HepG2 (cell line): Measurements from ENCODE around the gene WDR82. TPM values are rescaled to one million over a fixed set of nuclear protein-coding genes. Genes with fewer than 3 reads are reported as not detected.

Source experiments
- CCDC6 ChIP-seq: sonication (generic); formaldehyde crosslinking; IDR thresholded peaks from 2 replicates; pipeline ENCODE4 v1.8.1; 2022; ENCODE audit warnings: mild to moderate bottlenecking, missing genetic modification reagents, moderate library complexity
- HOXD1 ChIP-seq: sonication (generic); formaldehyde crosslinking; IDR thresholded peaks from 2 replicates; pipeline ENCODE4 v1.5.0; 2020; ENCODE audit warnings: missing genetic modification reagents
- RXRA ChIP-seq: sonication (generic); formaldehyde crosslinking; IDR thresholded peaks from 2 replicates; pipeline ENCODE4 v1.5.1; 2020; ENCODE audit warnings: missing genetic modification reagents
- SAFB2 ChIP-seq: sonication (generic); formaldehyde crosslinking; IDR thresholded peaks from 2 replicates; pipeline ENCODE4 v1.5.1; 2020; ENCODE audit warnings: missing genetic modification reagents, low read depth, mild to moderate bottlenecking, borderline replicate concordance
- SMARCE1 ChIP-seq: fragments of 450-650 bp; IDR thresholded peaks from 2 replicates; pipeline ENCODE4 v1.6.1; 2017; ENCODE audit warnings: borderline replicate concordance
- SPEN ChIP-seq: sonication (generic); formaldehyde crosslinking; IDR thresholded peaks from 2 replicates; pipeline ENCODE4 v1.5.1; 2020; ENCODE audit warnings: low read depth, mild to moderate bottlenecking, missing genetic modification reagents
- TBX3 ChIP-seq: fragments of 450-650 bp; IDR thresholded peaks from 2 replicates; pipeline ENCODE4 v1.6.1; 2017; ENCODE audit warnings: antibody characterized with exemption, mild to moderate bottlenecking, inconsistent platforms, borderline replicate concordance
- TFDP2 ChIP-seq: sonication (generic); formaldehyde crosslinking; IDR thresholded peaks from 2 replicates; pipeline ENCODE4 v1.4.0; 2020; ENCODE audit warnings: missing genetic modification reagents
- ZNF281 ChIP-seq: sonication (generic); formaldehyde crosslinking; IDR thresholded peaks from 2 replicates; pipeline ENCODE4 v1.4.0; 2020; ENCODE audit warnings: missing genetic modification reagents, borderline replicate concordance
- ZNF296 ChIP-seq: sonication (generic); formaldehyde crosslinking; conservative IDR thresholded peaks from 2 replicates; pipeline ENCODE4 v1.5.0; 2020; ENCODE audit warnings: mild to moderate bottlenecking, missing genetic modification reagents
- ZNF768 ChIP-seq: sonication (generic); formaldehyde crosslinking; IDR thresholded peaks from 2 replicates; pipeline ENCODE4 v1.4.0; 2020; ENCODE audit warnings: missing genetic modification reagents
- ZNF784 ChIP-seq: sonication (generic); formaldehyde crosslinking; IDR thresholded peaks from 2 replicates; pipeline ENCODE4 v1.5.1; 2020; ENCODE audit warnings: missing genetic modification reagents, mild to moderate bottlenecking, borderline replicate concordance
- polyA plus RNA-seq, 8 experiments: library from polyadenylated mRNA; depleted of rRNA in 3 of 8; stranded (reverse) in 7 of 8; unstranded in 1 of 8; fragments of >200 nt; fragmentation: Illumina TruSeq in 4 of 8; extraction: Trizol in 4 of 8; gene quantifications; 2 replicates each; pipeline versions ENCODE4 v1.2.1 to v1.2.3, GENCODE V29; 2011 to 2016; ENCODE audit warnings: low read depth in 4 of 8, missing spikeins in 1 of 8, mixed read lengths in 1 of 8; ENCODE audit not compliant: insufficient read depth in 1 of 8
- total RNA-seq, 5 experiments: library from RNA; depleted of rRNA; stranded (reverse); fragments of >200 nt; fragmentation: Illumina TruSeq; extraction: Trizol; gene quantifications; 2 replicates each; pipeline ENCODE4 v1.2.3, GENCODE V29; 2016; ENCODE audit warnings: low read depth in 1 of 5
- TF ChIP-seq, protein P1 (sequence below): sonication (generic); formaldehyde crosslinking; IDR thresholded peaks from 2 replicates; pipeline ENCODE4 v1.9.0; 2021; ENCODE audit warnings: missing genetic modification reagents, borderline replicate concordance
- TF ChIP-seq, protein P2 (sequence below), 2 experiments: sonication (generic) in 1 of 2; formaldehyde crosslinking in 1 of 2; IDR thresholded peaks; 2 replicates each; pipeline versions ENCODE4 v1.6.1 to v1.9.0; 2014 to 2022; ENCODE audit warnings: antibody characterized with exemption in 1 of 2, borderline replicate concordance in 1 of 2, inconsistent platforms in 1 of 2, low read depth in 1 of 2, missing genetic modification reagents in 1 of 2

Gene WDR82
- total and polyA plus RNA-seq, 2 of the 13 experiments (the other 11 are each of a cell fraction or from before 2014, with no cell fraction given): 39.1 to 59.5 TPM

DNA sequence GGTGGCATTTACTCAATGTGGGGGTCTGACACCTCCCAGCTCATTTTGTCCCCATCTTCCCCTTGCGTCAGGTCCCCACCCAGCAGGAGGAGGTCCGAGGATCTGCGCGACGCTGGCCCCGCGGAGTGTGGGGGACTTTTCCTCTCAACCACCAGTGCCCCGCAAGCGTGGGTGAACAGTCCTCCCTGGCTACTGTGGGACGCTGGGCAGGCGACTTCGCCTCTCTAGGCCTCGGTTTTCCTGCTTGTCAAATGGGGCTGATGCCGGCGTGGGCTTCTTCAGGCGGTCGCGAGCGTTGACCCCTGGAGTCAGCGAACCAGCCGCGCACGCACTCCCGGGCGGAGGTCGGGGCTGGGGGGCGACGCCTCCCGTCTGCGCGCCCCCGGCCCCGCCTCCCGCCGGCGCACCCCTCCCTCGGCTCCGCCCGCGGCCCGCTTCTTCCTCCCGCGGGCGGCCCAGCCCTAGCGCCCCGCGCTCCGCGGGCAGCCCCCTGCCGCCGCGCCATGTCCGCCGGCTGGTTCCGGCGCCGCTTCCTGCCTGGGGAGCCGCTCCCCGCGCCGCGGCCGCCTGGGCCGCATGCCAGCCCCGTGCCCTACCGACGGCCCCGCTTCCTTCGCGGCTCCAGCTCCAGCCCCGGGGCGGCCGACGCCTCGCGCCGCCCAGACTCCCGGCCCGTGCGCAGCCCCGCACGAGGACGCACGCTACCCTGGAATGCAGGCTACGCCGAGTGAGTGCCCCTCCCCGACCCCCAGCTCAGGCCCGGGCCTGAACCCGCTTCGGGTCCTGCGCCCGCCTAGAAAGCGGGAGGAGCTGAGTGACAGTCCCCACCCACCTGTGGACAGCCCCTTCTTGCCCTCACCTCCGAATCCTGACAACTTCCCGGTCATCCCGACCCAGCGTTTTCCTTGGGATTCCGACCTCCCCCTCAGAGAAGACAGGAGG is 32.9 kb downstream of the WDR82 start, which contains the start of gene PPM1M (continued):
- TF ChIP-seq TBX3 (no peak), SMARCE1 (no peak), ZNF281 (CRISPR knock-in tag) (peak; percentile 30; the same call in 1 of the 2 replicates), ZNF296 (CRISPR knock-in tag) (no peak), TFDP2 (CRISPR knock-in tag) (peak; percentile 38), CCDC6 (CRISPR knock-in tag) (peak; percentile 63; the same call in 1 of the 2 replicates), SAFB2 (no peak), SPEN (CRISPR knock-in tag) (peak; percentile 44; the same call in 1 of the 2 replicates), ZNF784 (CRISPR knock-in tag) (peak; percentile 56; the same call in 1 of the 2 replicates), HOXD1 (0 out of 2 replicates have a peak, but pooled peaks have one; percentile 16), ZNF768 (CRISPR knock-in tag) (0 out of 2 replicates have a peak, but pooled peaks have one; percentile 10), RXRA (CRISPR knock-in tag) (peak; percentile 51; the same call in 1 of the 2 replicates)
- TF ChIP-seq, protein P1, sequence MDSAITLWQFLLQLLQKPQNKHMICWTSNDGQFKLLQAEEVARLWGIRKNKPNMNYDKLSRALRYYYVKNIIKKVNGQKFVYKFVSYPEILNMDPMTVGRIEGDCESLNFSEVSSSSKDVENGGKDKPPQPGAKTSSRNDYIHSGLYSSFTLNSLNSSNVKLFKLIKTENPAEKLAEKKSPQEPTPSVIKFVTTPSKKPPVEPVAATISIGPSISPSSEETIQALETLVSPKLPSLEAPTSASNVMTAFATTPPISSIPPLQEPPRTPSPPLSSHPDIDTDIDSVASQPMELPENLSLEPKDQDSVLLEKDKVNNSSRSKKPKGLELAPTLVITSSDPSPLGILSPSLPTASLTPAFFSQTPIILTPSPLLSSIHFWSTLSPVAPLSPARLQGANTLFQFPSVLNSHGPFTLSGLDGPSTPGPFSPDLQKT (CRISPR knock-in tag): peak; percentile 47; the same call in 1 of the 2 replicates
- TF ChIP-seq, protein P2, sequence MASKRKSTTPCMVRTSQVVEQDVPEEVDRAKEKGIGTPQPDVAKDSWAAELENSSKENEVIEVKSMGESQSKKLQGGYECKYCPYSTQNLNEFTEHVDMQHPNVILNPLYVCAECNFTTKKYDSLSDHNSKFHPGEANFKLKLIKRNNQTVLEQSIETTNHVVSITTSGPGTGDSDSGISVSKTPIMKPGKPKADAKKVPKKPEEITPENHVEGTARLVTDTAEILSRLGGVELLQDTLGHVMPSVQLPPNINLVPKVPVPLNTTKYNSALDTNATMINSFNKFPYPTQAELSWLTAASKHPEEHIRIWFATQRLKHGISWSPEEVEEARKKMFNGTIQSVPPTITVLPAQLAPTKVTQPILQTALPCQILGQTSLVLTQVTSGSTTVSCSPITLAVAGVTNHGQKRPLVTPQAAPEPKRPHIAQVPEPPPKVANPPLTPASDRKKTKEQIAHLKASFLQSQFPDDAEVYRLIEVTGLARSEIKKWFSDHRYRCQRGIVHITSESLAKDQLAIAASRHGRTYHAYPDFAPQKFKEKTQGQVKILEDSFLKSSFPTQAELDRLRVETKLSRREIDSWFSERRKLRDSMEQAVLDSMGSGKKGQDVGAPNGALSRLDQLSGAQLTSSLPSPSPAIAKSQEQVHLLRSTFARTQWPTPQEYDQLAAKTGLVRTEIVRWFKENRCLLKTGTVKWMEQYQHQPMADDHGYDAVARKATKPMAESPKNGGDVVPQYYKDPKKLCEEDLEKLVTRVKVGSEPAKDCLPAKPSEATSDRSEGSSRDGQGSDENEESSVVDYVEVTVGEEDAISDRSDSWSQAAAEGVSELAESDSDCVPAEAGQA (IDR thresholded peaks at IDR 0.05; ENCODE audit: low read depth): no peak
- TF ChIP-seq, protein P2 (CRISPR knock-in tag; IDR thresholded peaks at IDR 0.05; ENCODE audit: borderline replicate concordance): peak; percentile 82; the same call in 1 of the 2 replicates
